Measurements from ENCODE around the gene PCOLCE2.

PCOLCE2 gene

GRCh38 chr3:142907996-142908395 lies 19.1 kb upstream of the PCOLCE2 start:
- Histone ChIP-seq H3K9ac (ENCODE audit: low read depth, low read length) (no peak overlapping the region), H3K4me2 (ENCODE audit: insufficient read depth, low read length) (no peak overlapping the region), H3K27ac (ENCODE audit: low read length) (no peak overlapping the region), H2AFZ (ENCODE audit: low read depth, low read length) (no peak overlapping the region), H3K36me3 (ENCODE audit: insufficient read depth, low read length) (no peaks in the 10 kb centered on the region), H3K79me2 (ENCODE audit: insufficient read depth, low read length) (no peaks in the 10 kb centered on the region), H3K27me3 (ENCODE audit: insufficient read depth, low read length, poor library complexity) (peaks cover 12% of the 10 kb centered on the region), H4K20me1 (ENCODE audit: insufficient read depth, low read length) (no peaks in the 10 kb centered on the region), H3K9me3 (ENCODE audit: insufficient read depth, low read length, severe bottlenecking) (no peaks in the 10 kb centered on the region), H3K4me3 (ENCODE audit: low read depth in 1 of 2, low read length in 2 of 2) (no peak overlapping the region), H3K4me1 (ENCODE audit: insufficient read depth, low read length) (no peaks in the 10 kb centered on the region)
- no peak for DNase-seq
- no peak for ATAC-seq (ENCODE audit: insufficient read depth, low read depth)
- TF ChIP-seq EZH2 (IDR thresholded peaks at IDR 0.05; ENCODE audit: borderline replicate concordance, low read depth, low read length, severe bottlenecking) = no peak
- TF ChIP-seq CTCF (IDR thresholded peaks at IDR 0.05; ENCODE audit: borderline replicate concordance, extremely low read depth, low read length, poor library complexity, severe bottlenecking) = no peak

GRCh38 chr3:142904639-142905436 lies 16.0 kb upstream of the PCOLCE2 start:
- H3K4me1 ChIP-seq (ENCODE audit: insufficient read depth, low read length) = no peaks in the 10 kb centered on the region
- H3K27ac ChIP-seq (ENCODE audit: low read length) = no peak overlapping the region
- no peak overlapping the region for H2AFZ ChIP-seq (ENCODE audit: low read depth, low read length)
- H3K9me3 ChIP-seq (ENCODE audit: insufficient read depth, low read length, severe bottlenecking) = no peaks in the 10 kb centered on the region
- ATAC-seq (ENCODE audit: insufficient read depth, low read depth) = no peak
- H3K36me3 ChIP-seq (ENCODE audit: insufficient read depth, low read length) = no peaks in the 10 kb centered on the region
- no peak overlapping the region for H3K4me3 ChIP-seq (ENCODE audit: low read depth in 1 of 2, low read length in 2 of 2)
- no peak for DNase-seq
- H3K9ac ChIP-seq (ENCODE audit: low read depth, low read length) = no peak overlapping the region
- H3K27me3 ChIP-seq (ENCODE audit: insufficient read depth, low read length, poor library complexity) = peaks cover 18% of the 10 kb centered on the region
- no peaks in the 10 kb centered on the region for H4K20me1 ChIP-seq (ENCODE audit: insufficient read depth, low read length)
- TF ChIP-seq CTCF (IDR thresholded peaks at IDR 0.05; ENCODE audit: borderline replicate concordance, extremely low read depth, low read length, poor library complexity, severe bottlenecking) (peak; percentile 14), EZH2 (IDR thresholded peaks at IDR 0.05; ENCODE audit: borderline replicate concordance, low read depth, low read length, severe bottlenecking) (no peak)
- H3K4me2 ChIP-seq (ENCODE audit: insufficient read depth, low read length) = no peak overlapping the region
- H3K79me2 ChIP-seq (ENCODE audit: insufficient read depth, low read length) = no peaks in the 10 kb centered on the region

- no peak for ATAC-seq (ENCODE audit: insufficient read depth, low read depth)
- TF ChIP-seq EZH2 (IDR thresholded peaks at IDR 0.05; ENCODE audit: borderline replicate concordance, low read depth, low read length, severe bottlenecking) = no peak
- TF ChIP-seq CTCF (IDR thresholded peaks at IDR 0.05; ENCODE audit: borderline replicate concordance, extremely low read depth, low read length, poor library complexity, severe bottlenecking) = no peak
- H3K4me3 ChIP-seq (ENCODE audit: low read depth in 1 of 2, low read length in 2 of 2) = no peak overlapping the region
Measured at GRCh38 chr3:142902356-142902755, 13.5 kb upstream of the PCOLCE2 start.

More at GRCh38 chr3:142902356-142902755, 13.5 kb upstream of the PCOLCE2 start:
- Histone ChIP-seq H3K4me2 (ENCODE audit: insufficient read depth, low read length) (no peak overlapping the region), H3K27me3 (ENCODE audit: insufficient read depth, low read length, poor library complexity) (peaks cover 10% of the 10 kb centered on the region), H3K79me2 (ENCODE audit: insufficient read depth, low read length) (no peaks in the 10 kb centered on the region), H3K27ac (ENCODE audit: low read length) (no peak overlapping the region), H3K9ac (ENCODE audit: low read depth, low read length) (no peak overlapping the region), H3K36me3 (ENCODE audit: insufficient read depth, low read length) (no peaks in the 10 kb centered on the region), H3K9me3 (ENCODE audit: insufficient read depth, low read length, severe bottlenecking) (no peaks in the 10 kb centered on the region), H2AFZ (ENCODE audit: low read depth, low read length) (no peak overlapping the region), H3K4me1 (ENCODE audit: insufficient read depth, low read length) (no peaks in the 10 kb centered on the region), H4K20me1 (ENCODE audit: insufficient read depth, low read length) (no peaks in the 10 kb centered on the region)
- DNase-seq = no peak
